GM13976 (cell line): ENCODE measurements around the gene PYGB.

ENCODE experiments used
- DNase-seq: peaks from one replicate; pipeline ENCODE4 v3.0.0; 2012; ENCODE audit warnings: low spot score
- in situ Hi-C: fragments of 300-500 bp; cut with MboI; formaldehyde crosslinking; loops from one replicate; pipeline ENCODE4 v1.12.0; 2022; ENCODE audit warnings: low sequenced_read_pairs, mixed read lengths, inconsistent platforms; ENCODE audit not compliant: unreplicated experiment
- TF ChIP-seq, protein P1 (sequence below): IDR thresholded peaks from 2 replicates; pipeline ENCODE4 v1.5.1; 2012; ENCODE audit warnings: borderline replicate concordance, mild to moderate bottlenecking; ENCODE audit not compliant: insufficient read depth; ENCODE audit errors: extremely low read depth, missing control alignments, control extremely low read depth

The PYGB gene

DNA sequence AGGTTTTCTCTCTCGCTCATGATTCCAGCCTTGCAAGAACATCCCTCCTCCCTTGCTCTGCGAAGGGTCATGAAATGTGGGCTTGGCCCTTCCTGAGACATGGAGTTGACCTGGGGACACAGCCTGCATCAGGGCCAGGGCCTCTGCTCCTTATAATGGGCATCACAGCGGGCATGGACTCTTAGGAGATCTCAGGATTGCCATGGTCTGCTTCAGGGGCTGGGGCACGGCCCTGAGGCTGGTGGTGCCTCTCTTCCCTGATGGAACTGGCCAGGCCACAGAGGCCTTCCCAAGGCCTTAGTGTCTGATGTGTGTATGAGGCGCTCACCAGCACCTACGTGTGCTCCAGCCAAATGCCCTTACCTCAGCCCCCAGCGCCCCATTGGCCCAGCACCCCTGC is 28.5 kb upstream of the PYGB start:
- TF ChIP-seq, protein P1, sequence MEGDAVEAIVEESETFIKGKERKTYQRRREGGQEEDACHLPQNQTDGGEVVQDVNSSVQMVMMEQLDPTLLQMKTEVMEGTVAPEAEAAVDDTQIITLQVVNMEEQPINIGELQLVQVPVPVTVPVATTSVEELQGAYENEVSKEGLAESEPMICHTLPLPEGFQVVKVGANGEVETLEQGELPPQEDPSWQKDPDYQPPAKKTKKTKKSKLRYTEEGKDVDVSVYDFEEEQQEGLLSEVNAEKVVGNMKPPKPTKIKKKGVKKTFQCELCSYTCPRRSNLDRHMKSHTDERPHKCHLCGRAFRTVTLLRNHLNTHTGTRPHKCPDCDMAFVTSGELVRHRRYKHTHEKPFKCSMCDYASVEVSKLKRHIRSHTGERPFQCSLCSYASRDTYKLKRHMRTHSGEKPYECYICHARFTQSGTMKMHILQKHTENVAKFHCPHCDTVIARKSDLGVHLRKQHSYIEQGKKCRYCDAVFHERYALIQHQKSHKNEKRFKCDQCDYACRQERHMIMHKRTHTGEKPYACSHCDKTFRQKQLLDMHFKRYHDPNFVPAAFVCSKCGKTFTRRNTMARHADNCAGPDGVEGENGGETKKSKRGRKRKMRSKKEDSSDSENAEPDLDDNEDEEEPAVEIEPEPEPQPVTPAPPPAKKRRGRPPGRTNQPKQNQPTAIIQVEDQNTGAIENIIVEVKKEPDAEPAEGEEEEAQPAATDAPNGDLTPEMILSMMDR = no peak
- DNase-seq = no peak
- in situ Hi-C loops = no loop called here

DNA sequence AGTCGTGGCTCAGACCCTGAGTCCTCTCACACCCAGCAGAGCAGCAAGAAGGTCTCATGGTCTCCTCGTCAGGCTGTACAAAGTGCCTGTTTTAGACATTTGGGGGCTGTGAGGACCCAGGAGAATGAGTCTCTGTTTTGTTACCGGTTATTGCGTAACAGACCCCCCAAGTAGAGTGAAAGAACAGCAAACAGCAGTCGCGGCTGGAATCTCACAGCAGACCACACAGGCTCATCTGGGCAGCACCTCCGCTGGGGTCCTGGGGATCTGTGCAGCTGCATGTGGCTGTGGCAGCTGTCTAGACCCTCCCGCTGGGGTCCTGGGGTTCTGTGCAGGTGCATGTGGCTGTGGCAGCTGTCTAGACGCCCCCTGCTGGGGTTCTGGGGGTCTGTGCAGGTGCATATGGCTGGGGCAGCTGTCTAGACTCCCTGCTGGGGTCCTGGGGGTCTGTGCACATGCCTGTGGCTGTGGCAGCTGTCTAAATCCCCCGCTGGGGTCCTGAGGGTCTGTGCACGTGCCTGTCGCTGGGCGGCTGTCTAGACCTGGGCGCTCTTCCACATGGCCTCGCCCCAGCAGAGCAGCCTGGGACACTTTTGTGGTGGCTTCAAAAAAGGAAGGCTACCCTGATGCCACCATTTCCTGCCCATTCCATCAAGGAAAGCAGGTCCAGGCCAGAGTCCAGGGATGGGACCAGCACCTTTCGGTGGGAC is 27.7 kb upstream of the PYGB start:
- TF ChIP-seq, protein P1 = no peak
- no peak for DNase-seq
- in situ Hi-C loops = no loop called here

DNA sequence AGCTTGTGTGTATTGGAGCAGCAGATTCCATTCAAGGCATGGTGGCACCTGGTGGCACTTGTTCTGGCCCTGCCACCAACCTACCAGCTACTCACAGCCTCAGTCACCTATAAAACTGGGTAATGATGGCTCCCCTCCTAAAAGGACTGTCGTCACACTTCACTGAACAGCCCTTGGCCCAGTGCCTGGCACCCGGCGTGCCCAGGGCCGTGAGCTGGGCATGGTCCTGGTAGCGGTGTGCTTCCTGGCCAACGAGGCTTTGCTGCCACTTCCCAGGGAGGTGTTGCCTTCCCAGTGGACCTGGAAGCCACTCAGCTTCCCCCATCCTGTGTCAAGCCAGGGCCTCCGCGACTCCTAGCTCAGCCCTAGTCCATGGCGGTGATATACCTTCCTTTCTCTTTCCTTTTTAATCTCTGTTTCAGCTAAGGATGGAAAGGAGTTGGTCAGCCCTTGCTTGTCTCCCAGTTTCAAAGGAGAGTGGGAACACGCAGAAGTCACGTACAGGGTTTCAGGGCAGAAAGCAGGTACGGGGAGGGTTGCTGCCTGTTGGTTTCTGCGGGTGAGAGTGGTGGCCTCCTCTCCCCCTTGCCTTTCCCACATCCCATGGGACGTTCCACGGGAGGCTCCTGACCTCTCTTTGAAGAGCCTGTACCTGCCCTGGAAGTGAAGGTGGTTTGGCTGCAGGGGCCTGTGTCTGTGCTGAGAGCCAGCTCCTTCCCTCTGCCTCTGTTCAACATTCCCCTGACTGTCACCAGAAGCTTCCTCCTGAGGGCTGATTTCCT is 26.9 kb upstream of the PYGB start:
- no peak for DNase-seq
- in situ Hi-C loops = no loop called here
- TF ChIP-seq, protein P1 = no peak

DNA sequence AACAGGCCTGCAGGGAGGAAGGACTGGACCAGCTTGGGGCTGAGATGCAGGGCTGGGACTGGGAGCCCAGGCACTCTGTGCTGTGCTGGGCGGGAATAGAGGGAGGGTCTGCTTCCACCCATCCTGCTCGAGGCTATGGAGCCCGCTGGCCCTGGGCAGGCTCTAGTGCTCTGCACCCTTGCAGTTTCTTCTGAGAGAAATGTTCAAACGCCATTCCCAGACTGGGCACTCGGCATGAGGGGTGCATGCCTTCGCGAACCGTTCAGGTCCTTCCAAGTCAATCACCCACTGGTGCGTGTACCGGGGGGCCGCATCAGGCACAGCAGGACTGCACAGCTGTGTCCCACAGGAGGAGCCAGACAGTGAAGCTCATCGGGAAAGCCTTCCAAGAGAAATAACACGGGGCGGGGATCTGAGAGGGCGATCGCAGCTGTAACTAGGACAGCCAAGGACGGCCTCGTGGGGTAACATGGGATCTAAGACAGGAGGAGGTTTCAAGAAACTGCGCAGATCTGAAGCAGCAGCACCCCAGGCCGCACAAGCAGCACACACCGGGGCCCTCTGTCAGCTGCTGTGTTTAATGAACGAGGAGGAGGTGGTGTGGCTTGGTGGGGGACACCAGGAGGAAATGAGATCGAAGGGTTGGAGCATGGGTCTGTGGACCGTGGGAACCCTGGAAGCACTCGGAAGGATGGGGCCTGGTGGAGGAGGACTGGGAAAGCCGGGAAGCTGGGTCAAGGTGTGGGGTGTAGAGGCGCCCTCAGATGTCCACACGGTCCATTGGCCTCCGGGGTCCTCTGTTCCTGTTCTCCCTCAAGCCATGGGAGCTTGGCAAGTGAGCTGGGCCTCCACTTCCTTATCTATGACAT is 26.1 kb upstream of the PYGB start:
- DNase-seq = no peak
- TF ChIP-seq, protein P1 = no peak
- in situ Hi-C loops = no loop called here

DNA sequence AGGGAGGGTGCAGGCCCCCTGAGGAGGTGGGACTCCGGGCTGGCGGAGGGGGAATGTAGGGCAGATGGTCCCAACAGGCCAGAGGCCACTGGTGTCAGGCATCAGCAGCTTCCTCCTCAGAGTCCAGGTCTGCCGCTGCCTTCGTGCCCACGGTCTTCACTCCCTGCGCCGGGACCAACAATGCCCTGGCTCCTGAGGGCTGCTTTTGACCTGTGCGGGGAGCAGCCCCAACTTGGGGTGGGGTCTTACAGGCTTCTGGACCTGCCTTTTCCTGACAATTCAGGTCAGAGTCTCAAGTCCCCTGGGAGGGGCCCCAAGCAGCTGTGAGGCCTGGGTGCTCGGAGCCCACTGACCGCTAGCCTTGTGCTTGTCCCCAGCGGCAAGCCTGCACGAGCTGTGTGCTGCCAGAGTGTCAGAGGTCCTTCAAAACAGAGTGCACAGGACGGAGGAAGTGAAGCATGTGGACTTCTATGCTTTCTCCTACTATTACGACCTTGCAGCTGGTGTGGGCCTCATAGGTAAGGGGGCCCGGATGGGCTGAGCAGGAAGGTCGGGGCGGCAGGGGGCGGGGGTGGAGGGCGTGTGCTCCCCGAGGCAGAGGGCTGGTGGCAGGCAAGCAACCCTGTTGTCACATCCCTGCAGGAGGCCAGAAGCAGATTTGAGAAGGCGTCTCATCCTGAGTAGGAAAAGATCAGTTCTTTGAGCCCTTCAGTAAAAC is 25.3 kb upstream of the PYGB start:
- TF ChIP-seq, protein P1 = no peak
- in situ Hi-C loops = no loop called here
- DNase-seq = no peak
